SK-N-SH (cell line): ENCODE measurements around the gene VPREB1.
"Not testable (repeated sequence)": the region's sequence is repeated elsewhere in the genome, so short reads cannot be mapped to it uniquely, and the experiment has no call there.

Source experiments
- CHD2 ChIP-seq: fragments of 150-350 bp; IDR thresholded peaks from 2 replicates; pipeline ENCODE4 v1.6.1; 2018; ENCODE audit warnings: low read length; ENCODE audit not compliant: partially characterized antibody
- ELF1 ChIP-seq: IDR thresholded peaks from 2 replicates; pipeline ENCODE4 v1.4.0; 2012
- EP300 ChIP-seq, 2 experiments: IDR thresholded peaks; 2 replicates each; pipeline versions ENCODE4 v1.4.0 to v1.6.1; 2012; ENCODE audit warnings: borderline replicate concordance in 1 of 2, low read depth in 1 of 2, low read length in 1 of 2
- POLR2AphosphoS5 ChIP-seq: IDR thresholded peaks from 2 replicates; pipeline ENCODE4 v1.6.1; 2012; ENCODE audit warnings: low read depth, low read length
- RAD21 ChIP-seq: IDR thresholded peaks from 2 replicates; pipeline ENCODE4 v1.6.1; 2012; ENCODE audit warnings: mild to moderate bottlenecking, low read length
- RFX5 ChIP-seq: IDR thresholded peaks from 2 replicates; pipeline ENCODE4 v1.6.1; 2012; ENCODE audit warnings: mild to moderate bottlenecking, improper control_type of control experiment, low read length
- SMC3 ChIP-seq: IDR thresholded peaks from 2 replicates; pipeline ENCODE4 v1.6.1; 2012; ENCODE audit warnings: low read depth, low read length, improper control_type of control experiment
- TCF12 ChIP-seq: IDR thresholded peaks from 2 replicates; pipeline ENCODE4 v1.4.0; 2012
- TEAD4 ChIP-seq: IDR thresholded peaks from 2 replicates; pipeline ENCODE4 v1.4.0; 2012; ENCODE audit warnings: mild to moderate bottlenecking, borderline replicate concordance; ENCODE audit not compliant: insufficient read depth
- TF ChIP-seq, protein P1 (sequence below): fragments of 200-600 bp; sonication (generic); IDR thresholded peaks from 2 replicates; pipeline ENCODE4 v1.6.1; 2017; ENCODE audit warnings: antibody characterized with exemption, mild to moderate bottlenecking, moderate library complexity
- TF ChIP-seq, protein P2 (sequence below): IDR thresholded peaks from 2 replicates; pipeline ENCODE4 v1.6.1; 2012; ENCODE audit warnings: mild to moderate bottlenecking, low read depth, low read length, moderate library complexity
- TF ChIP-seq, protein P3 (sequence below): IDR thresholded peaks from 2 replicates; pipeline ENCODE4 v1.4.0; 2012; ENCODE audit warnings: low read depth
- TF ChIP-seq, protein P4 (sequence below): fragments of 150-350 bp; IDR thresholded peaks from 2 replicates; pipeline ENCODE4 v1.6.1; 2017; ENCODE audit warnings: antibody characterized with exemption, low read length, low read depth, borderline replicate concordance

DNA sequence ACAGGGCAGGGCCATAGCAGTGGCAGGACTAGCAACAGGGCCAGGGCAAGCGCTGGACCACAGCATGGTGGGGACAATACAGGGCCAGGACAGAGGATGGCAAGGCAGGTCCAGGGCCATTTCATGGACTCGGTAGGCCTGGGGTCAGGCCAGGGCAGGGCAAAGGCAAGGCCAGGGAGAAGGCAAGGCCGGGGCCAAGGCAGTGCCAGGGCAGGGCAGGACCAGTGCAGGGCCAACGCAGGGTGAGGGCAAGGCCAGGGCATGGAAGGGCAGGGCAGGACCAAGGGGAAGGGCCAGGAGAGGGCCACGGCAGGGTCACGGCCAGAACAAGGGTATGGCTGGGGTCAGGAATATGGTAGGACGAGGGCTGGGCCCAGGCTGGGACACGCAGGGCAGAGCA lies 45.1 kb downstream of the VPREB1 start:
- TF ChIP-seq, protein P1, sequence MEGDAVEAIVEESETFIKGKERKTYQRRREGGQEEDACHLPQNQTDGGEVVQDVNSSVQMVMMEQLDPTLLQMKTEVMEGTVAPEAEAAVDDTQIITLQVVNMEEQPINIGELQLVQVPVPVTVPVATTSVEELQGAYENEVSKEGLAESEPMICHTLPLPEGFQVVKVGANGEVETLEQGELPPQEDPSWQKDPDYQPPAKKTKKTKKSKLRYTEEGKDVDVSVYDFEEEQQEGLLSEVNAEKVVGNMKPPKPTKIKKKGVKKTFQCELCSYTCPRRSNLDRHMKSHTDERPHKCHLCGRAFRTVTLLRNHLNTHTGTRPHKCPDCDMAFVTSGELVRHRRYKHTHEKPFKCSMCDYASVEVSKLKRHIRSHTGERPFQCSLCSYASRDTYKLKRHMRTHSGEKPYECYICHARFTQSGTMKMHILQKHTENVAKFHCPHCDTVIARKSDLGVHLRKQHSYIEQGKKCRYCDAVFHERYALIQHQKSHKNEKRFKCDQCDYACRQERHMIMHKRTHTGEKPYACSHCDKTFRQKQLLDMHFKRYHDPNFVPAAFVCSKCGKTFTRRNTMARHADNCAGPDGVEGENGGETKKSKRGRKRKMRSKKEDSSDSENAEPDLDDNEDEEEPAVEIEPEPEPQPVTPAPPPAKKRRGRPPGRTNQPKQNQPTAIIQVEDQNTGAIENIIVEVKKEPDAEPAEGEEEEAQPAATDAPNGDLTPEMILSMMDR: not testable (repeated sequence)
- not testable (repeated sequence) for TF ChIP-seq POLR2AphosphoS5; TEAD4; SMC3; EP300 (IDR thresholded peaks at IDR 0.05; ENCODE audit: borderline replicate concordance in 1 of 2, low read depth in 1 of 2, low read length in 1 of 2); RFX5; RAD21; TCF12; ELF1; CHD2
- TF ChIP-seq, protein P2, sequence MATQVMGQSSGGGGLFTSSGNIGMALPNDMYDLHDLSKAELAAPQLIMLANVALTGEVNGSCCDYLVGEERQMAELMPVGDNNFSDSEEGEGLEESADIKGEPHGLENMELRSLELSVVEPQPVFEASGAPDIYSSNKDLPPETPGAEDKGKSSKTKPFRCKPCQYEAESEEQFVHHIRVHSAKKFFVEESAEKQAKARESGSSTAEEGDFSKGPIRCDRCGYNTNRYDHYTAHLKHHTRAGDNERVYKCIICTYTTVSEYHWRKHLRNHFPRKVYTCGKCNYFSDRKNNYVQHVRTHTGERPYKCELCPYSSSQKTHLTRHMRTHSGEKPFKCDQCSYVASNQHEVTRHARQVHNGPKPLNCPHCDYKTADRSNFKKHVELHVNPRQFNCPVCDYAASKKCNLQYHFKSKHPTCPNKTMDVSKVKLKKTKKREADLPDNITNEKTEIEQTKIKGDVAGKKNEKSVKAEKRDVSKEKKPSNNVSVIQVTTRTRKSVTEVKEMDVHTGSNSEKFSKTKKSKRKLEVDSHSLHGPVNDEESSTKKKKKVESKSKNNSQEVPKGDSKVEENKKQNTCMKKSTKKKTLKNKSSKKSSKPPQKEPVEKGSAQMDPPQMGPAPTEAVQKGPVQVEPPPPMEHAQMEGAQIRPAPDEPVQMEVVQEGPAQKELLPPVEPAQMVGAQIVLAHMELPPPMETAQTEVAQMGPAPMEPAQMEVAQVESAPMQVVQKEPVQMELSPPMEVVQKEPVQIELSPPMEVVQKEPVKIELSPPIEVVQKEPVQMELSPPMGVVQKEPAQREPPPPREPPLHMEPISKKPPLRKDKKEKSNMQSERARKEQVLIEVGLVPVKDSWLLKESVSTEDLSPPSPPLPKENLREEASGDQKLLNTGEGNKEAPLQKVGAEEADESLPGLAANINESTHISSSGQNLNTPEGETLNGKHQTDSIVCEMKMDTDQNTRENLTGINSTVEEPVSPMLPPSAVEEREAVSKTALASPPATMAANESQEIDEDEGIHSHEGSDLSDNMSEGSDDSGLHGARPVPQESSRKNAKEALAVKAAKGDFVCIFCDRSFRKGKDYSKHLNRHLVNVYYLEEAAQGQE: not testable (repeated sequence)
- TF ChIP-seq, protein P3, sequence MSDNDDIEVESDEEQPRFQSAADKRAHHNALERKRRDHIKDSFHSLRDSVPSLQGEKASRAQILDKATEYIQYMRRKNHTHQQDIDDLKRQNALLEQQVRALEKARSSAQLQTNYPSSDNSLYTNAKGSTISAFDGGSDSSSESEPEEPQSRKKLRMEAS: not testable (repeated sequence)
- TF ChIP-seq, protein P4, sequence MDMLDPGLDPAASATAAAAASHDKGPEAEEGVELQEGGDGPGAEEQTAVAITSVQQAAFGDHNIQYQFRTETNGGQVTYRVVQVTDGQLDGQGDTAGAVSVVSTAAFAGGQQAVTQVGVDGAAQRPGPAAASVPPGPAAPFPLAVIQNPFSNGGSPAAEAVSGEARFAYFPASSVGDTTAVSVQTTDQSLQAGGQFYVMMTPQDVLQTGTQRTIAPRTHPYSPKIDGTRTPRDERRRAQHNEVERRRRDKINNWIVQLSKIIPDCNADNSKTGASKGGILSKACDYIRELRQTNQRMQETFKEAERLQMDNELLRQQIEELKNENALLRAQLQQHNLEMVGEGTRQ: not testable (repeated sequence)
